GM12878 (cell line): ENCODE data around the gene GPATCH11. TPM values are rescaled to one million over a fixed set of nuclear protein-coding genes. Genes with fewer than 3 reads are reported as not detected.

Experiments
- ATF7 ChIP-seq: fragments of 450-650 bp; IDR thresholded peaks from 2 replicates; pipeline ENCODE4 v1.6.1; 2016; ENCODE audit warnings: low read depth, mild to moderate bottlenecking
- BCL3 ChIP-seq: IDR thresholded peaks from 2 replicates; pipeline ENCODE4 v1.6.1; 2011; ENCODE audit warnings: borderline replicate concordance, low read depth, mild to moderate bottlenecking, moderate library complexity, low read length; ENCODE audit not compliant: insufficient read depth, poor library complexity, severe bottlenecking
- BMI1 ChIP-seq: fragments of 450-650 bp; IDR thresholded peaks from 2 replicates; pipeline ENCODE4 v1.6.1; 2016; ENCODE audit warnings: mild to moderate bottlenecking, moderate library complexity, borderline replicate concordance
- CREM ChIP-seq: IDR thresholded peaks from 2 replicates; pipeline ENCODE4 v1.6.1; 2014; ENCODE audit warnings: antibody characterized with exemption, low read depth
- E4F1 ChIP-seq: fragments of 450-650 bp; IDR thresholded peaks from 2 replicates; pipeline ENCODE4 v1.6.1; 2018; ENCODE audit warnings: borderline replicate concordance, mild to moderate bottlenecking; ENCODE audit not compliant: partially characterized antibody
- EGR1 ChIP-seq, 2 experiments: IDR thresholded peaks; 1 replicate in 1 of 2; 2 replicates in 1 of 2; pipeline ENCODE4 v1.6.1; 2011 to 2012; ENCODE audit warnings: low read depth in 2 of 2, low read length in 2 of 2, borderline replicate concordance in 1 of 2, mild to moderate bottlenecking in 1 of 2, moderate library complexity in 1 of 2
- EP300 ChIP-seq, 2 experiments: fragments of 150-350 bp in 1 of 2; IDR thresholded peaks; 2 replicates each; pipeline ENCODE4 v1.6.1; 2011 to 2012; ENCODE audit warnings: low read depth in 2 of 2, low read length in 2 of 2, borderline replicate concordance in 1 of 2, improper control_type of control experiment in 1 of 2, inconsistent platforms in 1 of 2; ENCODE audit not compliant: control insufficient read depth in 1 of 2
- GABPA ChIP-seq: IDR thresholded peaks from 2 replicates; pipeline ENCODE4 v1.6.1; 2014; ENCODE audit warnings: antibody characterized with exemption, low read depth, mild to moderate bottlenecking, inconsistent platforms
- IRF4 ChIP-seq: IDR thresholded peaks from 2 replicates; pipeline ENCODE4 v1.6.1; 2011; ENCODE audit warnings: low read depth, low read length
- IRF5 ChIP-seq: fragments of 450-650 bp; IDR thresholded peaks from 2 replicates; pipeline ENCODE4 v1.6.1; 2017; ENCODE audit warnings: borderline replicate concordance
- MEF2A ChIP-seq: IDR thresholded peaks from 2 replicates; pipeline ENCODE4 v1.6.1; 2011; ENCODE audit warnings: low read depth, mild to moderate bottlenecking, low read length, moderate library complexity; ENCODE audit not compliant: insufficient read depth
- MLLT1 ChIP-seq: fragments of 450-650 bp; IDR thresholded peaks from 2 replicates; pipeline ENCODE4 v1.6.1; 2016; ENCODE audit warnings: mild to moderate bottlenecking
- NFYA ChIP-seq: IDR thresholded peaks from 2 replicates; pipeline ENCODE4 v1.6.1; 2011; ENCODE audit warnings: low read depth, mild to moderate bottlenecking, low read length, improper control_type of control experiment, borderline replicate concordance
- NR2C2 ChIP-seq: IDR thresholded peaks from 2 replicates; pipeline ENCODE4 v1.6.1; 2011; ENCODE audit warnings: borderline replicate concordance, low read depth; ENCODE audit not compliant: control insufficient read depth, insufficient read length
- RAD21 ChIP-seq: IDR thresholded peaks from 2 replicates; pipeline ENCODE4 v1.6.1; 2011; ENCODE audit warnings: mild to moderate bottlenecking, low read depth, low read length, moderate library complexity; ENCODE audit not compliant: insufficient read depth
- TCF7 ChIP-seq: IDR thresholded peaks from 2 replicates; pipeline ENCODE4 v1.6.1; 2014; ENCODE audit warnings: antibody characterized with exemption, borderline replicate concordance
- ZBTB11 ChIP-seq: fragments of 450-650 bp; formaldehyde crosslinking; IDR thresholded peaks from 2 replicates; pipeline ENCODE4 v1.5.0; 2022; ENCODE audit warnings: mild to moderate bottlenecking, missing genetic modification characterization
- ZNF217 ChIP-seq: fragments of 450-650 bp; IDR thresholded peaks from 2 replicates; pipeline ENCODE4 v1.6.1; 2017; ENCODE audit warnings: antibody characterized with exemption, mild to moderate bottlenecking
- ZNF384 ChIP-seq: IDR thresholded peaks from 2 replicates; pipeline ENCODE4 v1.6.1; 2012; ENCODE audit warnings: low read depth, mild to moderate bottlenecking, low read length, improper control_type of control experiment, borderline replicate concordance
- polyA plus RNA-seq, 11 experiments: library from polyadenylated mRNA; depleted of rRNA in 4 of 11; unstranded in 6 of 11; stranded (reverse) in 5 of 11; fragments of >200 nt; fragmentation: Nextera tagmentation in 4 of 11; fragmentation: Illumina TruSeq in 1 of 11; extraction: Ambion mirVana in 4 of 11; extraction: Trizol in 1 of 11; gene quantifications; 1 replicate in 1 of 11; 2 replicates in 10 of 11; pipeline versions ENCODE4 v1.2.1 to v1.2.3, GENCODE V29; 2011 to 2016; ENCODE audit warnings: inconsistent platforms in 2 of 11, missing spikeins in 2 of 11, low read depth in 1 of 11
- total RNA-seq, 4 experiments: library from RNA; depleted of rRNA in 3 of 4; stranded (reverse); fragments of >200 nt in 3 of 4; fragmentation: Illumina TruSeq in 1 of 4; extraction: Trizol in 1 of 4; gene quantifications; 2 replicates each; pipeline versions ENCODE4 v1.2.1 to v1.2.3, GENCODE V29; 2013 to 2021

The GPATCH11 gene
- total and polyA plus RNA-seq, 10 of the 15 experiments (the other 5 are each of a cell fraction or from before 2014, with no cell fraction given): 11.5 to 31.8 (median 16.5) TPM

- peak; percentile 59; the same call in 1 of the 2 replicates for TF ChIP-seq BMI1
- TF ChIP-seq NR2C2: no peak
- TF ChIP-seq EGR1 (IDR thresholded peaks at IDR 0.05; ENCODE audit: borderline replicate concordance in 1 of 2, low read depth in 2 of 2, low read length in 2 of 2): no peak
- TF ChIP-seq TCF7: no peak
- TF ChIP-seq ZBTB11 (CRISPR knock-in tag): no peak
- peak; percentile 32; the same call in 1 of the 2 replicates for TF ChIP-seq ZNF384
- TF ChIP-seq MEF2A: peak; percentile 97
- TF ChIP-seq RAD21: peak; percentile 27; the same call in 1 of the 2 replicates
- no peak for TF ChIP-seq E4F1
- peak; percentile 91 for TF ChIP-seq IRF4
- peak; percentile 78; a peak in 3 of 4 replicates for TF ChIP-seq EP300 (IDR thresholded peaks at IDR 0.05; ENCODE audit: borderline replicate concordance in 1 of 2, control insufficient read depth in 1 of 2, low read depth in 2 of 2, low read length in 2 of 2)
- no peak for TF ChIP-seq IRF5
- TF ChIP-seq NFYA: no peak
- TF ChIP-seq BCL3: no peak
- TF ChIP-seq ZNF217: peak; percentile 96
- TF ChIP-seq MLLT1: 0 out of 2 replicates have a peak, but pooled peaks have one; percentile 24
- no peak for TF ChIP-seq GABPA
- peak; percentile 66 for TF ChIP-seq CREM
- peak; percentile 65 for TF ChIP-seq ATF7
Measured at GRCh38 chr2:37090019-37090477, 5.7 kb downstream of the GPATCH11 start (continued).
